Upper lobe of left lung (tissue), 4 donors: ENCODE measurements around the gene CYGB.

ENCODE experiments used
- CTCF ChIP-seq, 6 experiments: fragments of 450-650 bp in 4 of 6; fragments of 200-600 bp in 2 of 6; sonication (generic) in 2 of 6; IDR thresholded peaks; one replicate each; pipeline ENCODE4 v1.5.1; 2016 to 2019; ENCODE audit warnings: antibody characterized with exemption in 6 of 6
- EP300 ChIP-seq, 4 donors: sonication (generic); formaldehyde crosslinking; IDR thresholded peaks; one replicate each; pipeline ENCODE4 v1.5.1; 2017; ENCODE audit warnings: antibody characterized with exemption in 4 of 4, control low read depth in 2 of 4
- POLR2A ChIP-seq, 4 donors: fragments of 450-650 bp; IDR thresholded peaks; one replicate each; pipeline ENCODE4 v1.5.1; 2016 to 2017; ENCODE audit warnings: antibody characterized with exemption in 4 of 4, mild to moderate bottlenecking in 2 of 4
- POLR2AphosphoS5 ChIP-seq, 2 donors: sonication (generic); formaldehyde crosslinking; IDR thresholded peaks; one replicate each; pipeline ENCODE4 v1.5.1; 2017; ENCODE audit warnings: antibody characterized with exemption in 2 of 2

- TF ChIP-seq POLR2A (IDR thresholded peaks at IDR 0.05): no peak
- no peak for TF ChIP-seq CTCF (IDR thresholded peaks at IDR 0.05)
- TF ChIP-seq EP300 (IDR thresholded peaks at IDR 0.05): no peak
- TF ChIP-seq POLR2AphosphoS5 (IDR thresholded peaks at IDR 0.05): no peak
Observed at GRCh38 chr17:76495663-76496400, 41.7 kb downstream of the CYGB start.
